H9 (cell line): ENCODE results near the gene KANSL1. TPM values are rescaled to one million over a fixed set of nuclear protein-coding genes. Genes with fewer than 3 reads are reported as not detected.

ENCODE experiments used
- DNase-seq: peaks from one replicate; pipeline ENCODE4 v3.0.0-alpha.2; 2017
- H2AFZ ChIP-seq: one replicate; pipeline ENCODE4 v1.6.1; 2013; ENCODE audit warnings: mild to moderate bottlenecking, low read length, control low read depth, moderate library complexity
- H2AK5ac ChIP-seq: 2 replicates; pipeline ENCODE4 v1.6.1; 2013; ENCODE audit warnings: low read length, control low read depth, mixed read lengths; ENCODE audit not compliant: insufficient read length
- H2BK120ac ChIP-seq: one replicate; pipeline ENCODE4 v1.6.1; 2013; ENCODE audit warnings: low read depth, mild to moderate bottlenecking, low read length, control low read depth, inconsistent platforms; ENCODE audit not compliant: poor library complexity, severe bottlenecking
- H2BK12ac ChIP-seq: 2 replicates; pipeline ENCODE4 v1.6.1; 2013; ENCODE audit warnings: low read length, control low read depth, mixed read lengths, low read depth; ENCODE audit not compliant: insufficient read length
- H2BK15ac ChIP-seq: 2 replicates; pipeline ENCODE4 v1.6.1; 2013; ENCODE audit warnings: low read depth, low read length, control low read depth
- H2BK20ac ChIP-seq: one replicate; pipeline ENCODE4 v1.6.1; 2013; ENCODE audit warnings: low read depth, mild to moderate bottlenecking, low read length, control low read depth, inconsistent platforms; ENCODE audit not compliant: poor library complexity, severe bottlenecking
- H2BK5ac ChIP-seq: 2 replicates; pipeline ENCODE4 v1.6.1; 2013; ENCODE audit warnings: low read length, control low read depth, mixed read lengths; ENCODE audit not compliant: insufficient read length
- H3K14ac ChIP-seq: 2 replicates; pipeline ENCODE4 v1.6.1; 2013; ENCODE audit warnings: low read length, control low read depth; ENCODE audit not compliant: insufficient read depth
- H3K18ac ChIP-seq: 2 replicates; pipeline ENCODE4 v1.6.1; 2013; ENCODE audit warnings: low read depth, mild to moderate bottlenecking, mixed read lengths, low read length, control low read depth; ENCODE audit not compliant: insufficient read length
- H3K23ac ChIP-seq: 2 replicates; pipeline ENCODE4 v1.6.1; 2013; ENCODE audit warnings: low read length, control low read depth, mixed read lengths, low read depth; ENCODE audit not compliant: insufficient read length
- H3K23me2 ChIP-seq: 2 replicates; pipeline ENCODE4 v1.6.1; 2013; ENCODE audit warnings: low read depth, mild to moderate bottlenecking, mixed read lengths, low read length, control low read depth; ENCODE audit not compliant: insufficient read length, poor library complexity, severe bottlenecking
- H3K27ac ChIP-seq: 2 replicates; pipeline ENCODE4 v1.5.1; 2013; ENCODE audit warnings: low read length, control low read depth, mixed read lengths, low read depth; ENCODE audit not compliant: insufficient read length
- H3K27me3 ChIP-seq: 2 replicates; pipeline ENCODE4 v1.6.1; 2013; ENCODE audit warnings: low read length, control low read depth, inconsistent platforms; ENCODE audit not compliant: insufficient read depth
- H3K4ac ChIP-seq: 2 replicates; pipeline ENCODE4 v1.6.1; 2013; ENCODE audit warnings: low read depth, mild to moderate bottlenecking, control low read depth, inconsistent platforms, low read length, moderate library complexity
- H3K4me1 ChIP-seq: 2 replicates; pipeline ENCODE4 v1.6.1; 2013; ENCODE audit warnings: low read length, control low read depth, inconsistent platforms; ENCODE audit not compliant: insufficient read depth
- H3K4me2 ChIP-seq: 2 replicates; pipeline ENCODE4 v1.6.1; 2013; ENCODE audit warnings: low read length, control low read depth, mixed read lengths; ENCODE audit not compliant: insufficient read length, insufficient read depth
- H3K56ac ChIP-seq: 2 replicates; pipeline ENCODE4 v1.6.1; 2013; ENCODE audit warnings: low read depth, mild to moderate bottlenecking, mixed read lengths, low read length, control low read depth; ENCODE audit not compliant: insufficient read length
- H3K79me1 ChIP-seq: 2 replicates; pipeline ENCODE4 v1.6.1; 2013; ENCODE audit warnings: low read depth, mild to moderate bottlenecking, moderate library complexity, low read length, control low read depth, inconsistent platforms; ENCODE audit not compliant: insufficient read depth, poor library complexity, severe bottlenecking
- H3K79me2 ChIP-seq: 2 replicates; pipeline ENCODE4 v1.6.1; 2013; ENCODE audit warnings: low read length, control low read depth, inconsistent platforms; ENCODE audit not compliant: insufficient read depth
- H3K9ac ChIP-seq: 2 replicates; pipeline ENCODE4 v1.6.1; 2013; ENCODE audit warnings: low read length, control low read depth, mixed read lengths; ENCODE audit not compliant: insufficient read length; ENCODE audit errors: extremely low read depth
- H3K9me3 ChIP-seq: one replicate; pipeline ENCODE4 v1.6.1; 2013; ENCODE audit warnings: low read depth, low read length, inconsistent platforms; ENCODE audit not compliant: control insufficient read depth
- H3T11ph ChIP-seq: one replicate; pipeline ENCODE4 v1.6.1; 2013; ENCODE audit warnings: mild to moderate bottlenecking, low read length, control low read depth, inconsistent platforms
- H4K20me1 ChIP-seq: one replicate; pipeline ENCODE4 v1.6.1; 2013; ENCODE audit not compliant: control insufficient read depth, insufficient read length, insufficient read depth
- H4K5ac ChIP-seq: 2 replicates; pipeline ENCODE4 v1.6.1; 2013; ENCODE audit warnings: low read depth, mild to moderate bottlenecking, mixed read lengths, low read length, control low read depth; ENCODE audit not compliant: insufficient read length
- H4K8ac ChIP-seq: replicated peaks from 2 replicates; pipeline ENCODE4 v1.6.1; 2013; ENCODE audit warnings: low read length, control low read depth, mixed read lengths, low read depth; ENCODE audit not compliant: insufficient read length
- H4K91ac ChIP-seq: 2 replicates; pipeline ENCODE4 v1.6.1; 2013; ENCODE audit warnings: low read depth, mild to moderate bottlenecking, moderate library complexity, mixed read lengths, low read length, control low read depth; ENCODE audit not compliant: insufficient read length
- H3K27ac Mint-ChIP-seq, 3 experiments: 2 replicates in 2 of 3; 3 replicates in 1 of 3; pipeline ENCODE4 v1.8.0; 2020 to 2021; ENCODE audit warnings: mixed read lengths in 3 of 3, mild to moderate bottlenecking in 1 of 3, moderate library complexity in 1 of 3
- H3K27me3 Mint-ChIP-seq: 2 replicates; pipeline ENCODE4 v1.8.0; 2021; ENCODE audit warnings: low read depth, mild to moderate bottlenecking, moderate library complexity, mixed read lengths
- H3K36me3 Mint-ChIP-seq, 3 experiments: 2 replicates in 2 of 3; 3 replicates in 1 of 3; pipeline ENCODE4 v1.8.0; 2020 to 2021; ENCODE audit warnings: low read depth in 3 of 3, mixed read lengths in 3 of 3; ENCODE audit not compliant: insufficient read depth in 1 of 3
- H3K4me1 Mint-ChIP-seq, 2 experiments: 2 replicates each; pipeline ENCODE4 v1.8.0; 2020; ENCODE audit warnings: mixed read lengths in 2 of 2
- H3K4me3 Mint-ChIP-seq, 2 experiments: 2 replicates in 1 of 2; 3 replicates in 1 of 2; pipeline ENCODE4 v1.8.0; 2020 to 2021; ENCODE audit warnings: mild to moderate bottlenecking in 2 of 2, mixed read lengths in 2 of 2, moderate library complexity in 1 of 2
- H3K9me3 Mint-ChIP-seq, 2 experiments: 2 replicates in 1 of 2; 3 replicates in 1 of 2; pipeline ENCODE4 v1.8.0; 2020; ENCODE audit warnings: mild to moderate bottlenecking in 2 of 2, mixed read lengths in 2 of 2, moderate library complexity in 1 of 2
- WGBS: extraction: QIAGEN DNeasy Blood & Tissue Kit; methylation state at CpG from one replicate; pipeline ENCODE4 v1.1.7; 2013; ENCODE audit warnings: missing lambda C conversion rate, low lambda C conversion rate, mixed read lengths; ENCODE audit not compliant: insufficient read length; ENCODE audit errors: extremely low coverage; 5-methylcytosine and 5-hydroxymethylcytosine counted together
- total RNA-seq: library from RNA; stranded (reverse); gene quantifications from 2 replicates; pipeline ENCODE4 v1.2.1, GENCODE V29; 2021
- TF ChIP-seq, protein P1 (sequence below): fragments of 200-600 bp; sonication (generic); conservative IDR thresholded peaks from 3 replicates; pipeline ENCODE4 v1.8.0; 2021; ENCODE audit warnings: antibody characterized with exemption, mild to moderate bottlenecking

The KANSL1 gene
- total RNA-seq, 1 experiment from 2014 or later, result 114 TPM

DNA sequence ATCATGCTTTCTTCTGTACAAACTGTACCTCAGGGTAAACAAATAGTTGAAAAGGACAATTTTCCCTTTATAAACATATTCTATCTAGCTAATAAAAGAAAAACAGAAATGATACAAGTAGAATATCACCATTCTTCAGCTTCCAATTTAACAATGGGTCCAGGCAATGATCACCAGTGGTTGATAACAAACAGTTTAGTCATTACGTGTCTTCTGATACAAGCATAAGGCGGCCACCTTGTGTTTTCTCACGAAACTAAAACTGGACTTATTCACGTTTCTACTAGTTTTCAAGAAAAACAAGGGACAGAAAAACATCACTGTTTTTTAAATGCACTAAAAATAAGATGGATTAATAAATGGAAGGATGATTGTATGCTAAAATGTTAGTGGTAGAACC lies 135.9 kb downstream of the KANSL1 start:
- peaks cover 34 to 37% of the 10 kb centered on the region in 2 experiments for H3K4me1 Mint-ChIP-seq
- Histone ChIP-seq H2BK120ac (no peak overlapping the region), H3K56ac (no peak overlapping the region), H3T11ph (no peak overlapping the region), H3K27ac (no peak overlapping the region), H3K27me3 (no peaks in the 10 kb centered on the region), H3K18ac (no peak overlapping the region), H4K91ac (no peak overlapping the region), H2BK5ac (no peak overlapping the region), H3K9ac (no peak overlapping the region), H3K79me1 (peaks cover 3% of the 10 kb centered on the region), H2AK5ac (no peak overlapping the region), H3K14ac (no peak overlapping the region), H3K23me2 (no peaks in the 10 kb centered on the region), H3K4me1 (peaks cover 5% of the 10 kb centered on the region), H2BK15ac (no peak overlapping the region), H3K23ac (no peak overlapping the region), H3K9me3 (no peaks in the 10 kb centered on the region), H2AFZ (no peak overlapping the region), H3K79me2 (no peaks in the 10 kb centered on the region), H4K5ac (no peak overlapping the region), H4K20me1 (no peaks in the 10 kb centered on the region), H3K4ac (no peak overlapping the region), H2BK20ac (no peak overlapping the region), H4K8ac (no peak overlapping the region), H2BK12ac (no peak overlapping the region), H3K4me2 (no peak overlapping the region)
- TF ChIP-seq, protein P1, sequence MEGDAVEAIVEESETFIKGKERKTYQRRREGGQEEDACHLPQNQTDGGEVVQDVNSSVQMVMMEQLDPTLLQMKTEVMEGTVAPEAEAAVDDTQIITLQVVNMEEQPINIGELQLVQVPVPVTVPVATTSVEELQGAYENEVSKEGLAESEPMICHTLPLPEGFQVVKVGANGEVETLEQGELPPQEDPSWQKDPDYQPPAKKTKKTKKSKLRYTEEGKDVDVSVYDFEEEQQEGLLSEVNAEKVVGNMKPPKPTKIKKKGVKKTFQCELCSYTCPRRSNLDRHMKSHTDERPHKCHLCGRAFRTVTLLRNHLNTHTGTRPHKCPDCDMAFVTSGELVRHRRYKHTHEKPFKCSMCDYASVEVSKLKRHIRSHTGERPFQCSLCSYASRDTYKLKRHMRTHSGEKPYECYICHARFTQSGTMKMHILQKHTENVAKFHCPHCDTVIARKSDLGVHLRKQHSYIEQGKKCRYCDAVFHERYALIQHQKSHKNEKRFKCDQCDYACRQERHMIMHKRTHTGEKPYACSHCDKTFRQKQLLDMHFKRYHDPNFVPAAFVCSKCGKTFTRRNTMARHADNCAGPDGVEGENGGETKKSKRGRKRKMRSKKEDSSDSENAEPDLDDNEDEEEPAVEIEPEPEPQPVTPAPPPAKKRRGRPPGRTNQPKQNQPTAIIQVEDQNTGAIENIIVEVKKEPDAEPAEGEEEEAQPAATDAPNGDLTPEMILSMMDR, result no peak
- H3K9me3 Mint-ChIP-seq, result no peaks in the 10 kb centered on the region
- peak overlapping the region in 2 of 3 experiments; percentile 73 to 93; a peak in 4 of 7 replicates for H3K27ac Mint-ChIP-seq
- H3K36me3 Mint-ChIP-seq, result peaks cover 13 to 47% (median 42%) of the 10 kb centered on the region in 3 experiments; a peak in 6 of 7 replicates
- H3K4me3 Mint-ChIP-seq, result no peak overlapping the region
- no peaks in the 10 kb centered on the region; the same call in 1 of the 2 replicates for H3K27me3 Mint-ChIP-seq
- no CpG with 5 or more reads among the region's 4 CpGs for WGBS
- no peak for DNase-seq
